ENCODE measurements around the gene PGM2.

DNA sequence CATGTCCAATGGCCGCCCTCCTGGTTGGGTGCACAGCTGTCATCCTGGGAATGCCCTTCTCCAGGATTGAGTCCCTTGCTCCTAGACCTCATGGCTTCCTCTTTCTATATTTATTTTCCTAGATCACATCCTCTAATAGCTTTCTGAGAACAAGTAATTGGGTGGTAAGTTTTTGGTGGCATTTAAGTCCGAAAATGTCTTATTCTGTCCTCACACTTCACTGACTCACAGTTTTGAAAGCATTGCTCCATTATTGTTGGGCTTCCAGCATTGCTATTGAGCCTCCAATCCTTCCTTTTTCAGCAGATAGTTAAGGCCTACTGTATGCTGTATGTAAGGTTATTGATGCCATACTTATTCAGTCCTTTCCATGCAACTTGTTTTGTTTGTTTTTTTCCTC lies 25.9 kb downstream of the PGM2 start:
- TF ChIP-seq, protein P1, sequence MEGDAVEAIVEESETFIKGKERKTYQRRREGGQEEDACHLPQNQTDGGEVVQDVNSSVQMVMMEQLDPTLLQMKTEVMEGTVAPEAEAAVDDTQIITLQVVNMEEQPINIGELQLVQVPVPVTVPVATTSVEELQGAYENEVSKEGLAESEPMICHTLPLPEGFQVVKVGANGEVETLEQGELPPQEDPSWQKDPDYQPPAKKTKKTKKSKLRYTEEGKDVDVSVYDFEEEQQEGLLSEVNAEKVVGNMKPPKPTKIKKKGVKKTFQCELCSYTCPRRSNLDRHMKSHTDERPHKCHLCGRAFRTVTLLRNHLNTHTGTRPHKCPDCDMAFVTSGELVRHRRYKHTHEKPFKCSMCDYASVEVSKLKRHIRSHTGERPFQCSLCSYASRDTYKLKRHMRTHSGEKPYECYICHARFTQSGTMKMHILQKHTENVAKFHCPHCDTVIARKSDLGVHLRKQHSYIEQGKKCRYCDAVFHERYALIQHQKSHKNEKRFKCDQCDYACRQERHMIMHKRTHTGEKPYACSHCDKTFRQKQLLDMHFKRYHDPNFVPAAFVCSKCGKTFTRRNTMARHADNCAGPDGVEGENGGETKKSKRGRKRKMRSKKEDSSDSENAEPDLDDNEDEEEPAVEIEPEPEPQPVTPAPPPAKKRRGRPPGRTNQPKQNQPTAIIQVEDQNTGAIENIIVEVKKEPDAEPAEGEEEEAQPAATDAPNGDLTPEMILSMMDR (optimal IDR thresholded peaks at IDR 0.05 in 1 of 3, IDR thresholded peaks at IDR 0.05 in 1 of 3, conservative IDR thresholded peaks at IDR 0.05 in 1 of 3; ENCODE audit: extremely low read depth in 1 of 3, insufficient read depth in 2 of 3, low read length in 3 of 3), result no peak
- no peak for TF ChIP-seq EZH2 (IDR thresholded peaks at IDR 0.05; ENCODE audit: low read length)
